GM21447 (cell line): ENCODE results near the gene TMED10.

Experiments
- ATAC-seq: cut with Tn5 transposase; IDR thresholded peaks from one replicate; pipeline ENCODE4 v1.9.1; 2021; ENCODE audit not compliant: unreplicated experiment

TMED10 gene

GRCh38 chr14:75176142-75176820 lies at the start of gene TMED10:
Gene TMED10 (minus strand): TSS chr14:75176612. CDS start chr14:75176579, 33 bp downstream.
- ATAC-seq, result peak; percentile 69

- ATAC-seq, result no peak
These were observed 48.1 kb upstream of the TMED10 start for GRCh38 chr14:75224561-75224960.

DNA sequence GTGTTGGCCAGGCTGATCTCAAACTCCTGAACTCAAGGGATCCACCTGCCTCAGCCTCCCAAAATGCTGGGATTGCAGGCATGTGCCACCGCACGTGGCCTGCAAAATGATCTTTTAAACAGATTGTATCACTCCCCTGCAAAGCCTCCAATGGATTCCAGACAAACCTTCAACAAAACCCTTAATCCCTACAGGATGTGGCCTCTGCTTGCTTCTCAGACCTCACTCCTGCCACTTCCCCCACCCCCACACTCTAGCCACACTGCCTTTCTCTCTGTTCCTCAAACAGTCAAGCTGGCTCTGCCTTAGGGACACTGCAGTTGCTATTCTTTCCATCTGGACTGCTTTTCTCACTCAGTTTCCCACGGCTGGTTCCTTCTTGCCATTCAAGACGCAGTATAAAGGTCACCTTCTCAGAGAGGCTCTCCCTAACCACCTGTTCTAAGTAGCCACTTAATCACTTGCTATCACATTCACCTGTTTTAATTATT lies 47.3 kb upstream of the TMED10 start:
- peak; percentile 57 for ATAC-seq

GRCh38 chr14:75222208-75222701 lies 45.8 kb upstream of the TMED10 start:
- peak; percentile 53 for ATAC-seq

- no peak for ATAC-seq
These were observed 45.4 kb upstream of the TMED10 start for GRCh38 chr14:75221797-75222196.

- no peak for ATAC-seq
These were observed 43.7 kb upstream of the TMED10 start for GRCh38 chr14:75220156-75220555.

DNA sequence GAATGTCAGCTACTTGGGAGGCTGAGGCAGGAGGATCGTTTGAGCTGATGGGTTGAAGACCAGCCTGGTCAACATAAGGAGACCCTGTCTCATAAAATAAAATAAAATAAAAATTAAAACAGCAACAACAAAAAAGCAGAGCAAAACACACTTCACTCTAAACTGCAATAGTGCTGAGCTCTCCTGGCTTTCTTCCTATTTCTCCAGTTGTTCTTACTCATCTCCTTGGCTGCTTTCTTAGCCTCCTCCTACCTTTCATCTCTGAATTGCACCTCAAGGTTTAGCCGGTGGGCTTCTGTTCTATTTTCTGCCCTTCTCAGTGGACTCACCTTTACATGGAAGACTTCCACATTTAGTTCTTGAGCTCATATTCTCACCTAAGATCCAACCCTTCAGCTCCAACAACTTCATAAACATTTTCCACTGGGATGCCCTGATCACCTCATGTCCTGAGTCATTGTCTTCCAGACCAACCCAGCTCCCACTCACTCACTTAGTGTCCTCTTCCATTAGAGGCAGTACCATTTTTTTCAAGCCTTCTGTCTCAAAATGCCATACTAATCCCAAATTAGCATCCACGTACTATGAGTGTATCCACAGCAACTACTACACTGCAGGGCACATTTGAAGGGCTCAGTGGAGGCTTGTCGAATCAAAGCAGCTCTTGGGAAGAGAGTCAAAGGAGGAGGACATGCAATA lies 41.2 kb upstream of the TMED10 start:
- ATAC-seq, result no peak

- no peak for ATAC-seq
These were observed 40.1 kb upstream of the TMED10 start for GRCh38 chr14:75216427-75217006.

GRCh38 chr14:75215520-75215919 lies 39.1 kb upstream of the TMED10 start:
- ATAC-seq, result no peak

DNA sequence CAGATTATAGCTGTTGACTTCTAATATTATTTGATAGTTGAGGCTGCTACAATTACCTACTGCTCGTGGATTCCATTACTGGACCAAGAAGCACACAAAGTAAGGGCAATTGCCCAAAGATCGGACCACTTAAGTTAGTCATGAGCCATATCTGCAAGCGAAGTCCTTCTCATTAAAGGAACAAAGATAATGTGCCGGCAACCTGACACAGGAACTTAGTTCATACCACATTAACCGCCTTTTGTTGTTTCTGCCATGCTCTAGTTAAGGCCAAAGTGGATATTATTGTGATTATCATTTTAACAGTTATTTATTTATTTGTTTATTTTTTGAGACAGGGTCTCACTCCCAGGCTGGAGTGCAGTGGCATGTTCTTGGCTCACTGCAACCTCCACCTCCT lies 38.1 kb upstream of the TMED10 start:
- ATAC-seq, result no peak

DNA sequence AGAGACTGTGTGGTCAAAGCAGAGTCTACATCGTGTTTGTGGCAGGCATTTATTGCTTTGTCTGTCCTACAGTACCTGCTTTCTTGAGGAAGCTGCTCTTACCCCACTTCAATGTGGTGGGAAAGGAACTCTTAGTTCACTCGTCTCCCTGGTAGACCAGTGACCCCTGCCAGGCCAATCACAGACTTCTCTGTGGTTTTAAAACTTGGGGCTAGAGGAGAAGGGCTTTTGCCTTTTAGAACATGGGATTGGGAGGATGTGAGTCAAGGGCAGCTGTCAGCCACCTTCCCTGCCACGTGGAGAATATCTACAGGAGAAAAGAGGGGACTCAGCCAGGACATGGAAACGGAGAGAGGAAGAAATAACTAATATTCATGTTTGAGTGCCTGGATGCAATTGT lies 36.8 kb upstream of the TMED10 start:
- no peak for ATAC-seq

GRCh38 chr14:75208843-75209242 lies 32.4 kb upstream of the TMED10 start:
- no peak for ATAC-seq

DNA sequence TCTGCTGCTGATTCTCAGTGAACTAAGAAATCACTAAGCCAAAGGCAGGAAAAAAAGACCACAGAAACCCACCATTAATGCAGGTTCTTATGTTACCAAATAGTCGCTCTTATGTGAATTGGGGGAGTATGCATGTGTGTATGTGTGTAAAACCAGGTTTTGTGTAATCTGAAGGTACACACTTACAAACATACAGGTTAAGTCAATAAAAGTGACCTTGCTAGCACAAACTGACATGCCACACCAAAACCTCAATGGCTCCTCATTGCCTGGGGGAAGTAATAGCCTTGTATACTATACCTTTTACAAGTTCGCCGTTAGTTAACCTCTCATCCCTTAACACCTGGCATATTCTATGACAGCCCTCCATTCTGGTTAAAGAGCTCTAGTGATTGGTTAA lies 29.8 kb upstream of the TMED10 start:
- no peak for ATAC-seq

DNA sequence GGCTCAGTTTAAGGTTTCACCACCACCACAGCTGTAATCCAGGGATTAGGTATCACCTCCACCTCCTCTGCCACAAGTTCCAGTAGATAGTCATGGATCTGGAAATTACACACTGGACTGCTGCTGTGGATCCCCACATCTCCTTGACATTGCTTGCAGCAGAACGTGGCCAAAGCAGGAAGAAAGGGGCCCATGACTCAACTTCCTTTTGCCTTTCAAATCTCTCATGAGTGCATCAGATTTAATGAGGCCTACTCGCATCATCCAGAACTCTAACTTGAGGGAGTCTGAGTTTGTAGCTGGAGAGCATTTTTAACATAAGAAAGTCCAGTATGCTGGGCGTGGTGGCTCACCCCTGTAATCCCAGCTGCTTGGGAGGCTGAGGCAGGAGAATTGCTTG lies 29.2 kb upstream of the TMED10 start:
- ATAC-seq, result no peak

GRCh38 chr14:75204116-75204515 lies 27.7 kb upstream of the TMED10 start:
- ATAC-seq, result no peak

DNA sequence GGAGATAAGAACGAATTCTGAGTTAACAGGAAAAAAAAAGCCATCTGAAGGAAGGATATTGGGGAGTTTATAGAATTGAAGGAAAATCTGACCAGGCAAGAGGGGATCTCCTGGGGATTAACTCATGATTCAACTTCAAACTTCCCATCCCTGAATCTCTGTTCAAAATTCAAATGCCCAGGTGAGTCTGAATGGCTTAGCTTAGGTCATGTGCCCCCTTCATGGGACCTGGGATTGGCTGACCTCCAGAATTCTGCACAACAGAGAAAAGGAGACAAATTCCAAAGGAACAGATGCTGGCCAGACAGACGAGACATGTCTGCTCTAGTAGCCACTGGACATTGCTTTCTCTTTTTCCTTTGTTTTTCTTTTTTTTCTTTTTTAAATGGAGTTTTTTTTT lies 26.2 kb upstream of the TMED10 start:
- no peak for ATAC-seq

GRCh38 chr14:75201087-75201486 lies 24.7 kb upstream of the TMED10 start:
- no peak for ATAC-seq

DNA sequence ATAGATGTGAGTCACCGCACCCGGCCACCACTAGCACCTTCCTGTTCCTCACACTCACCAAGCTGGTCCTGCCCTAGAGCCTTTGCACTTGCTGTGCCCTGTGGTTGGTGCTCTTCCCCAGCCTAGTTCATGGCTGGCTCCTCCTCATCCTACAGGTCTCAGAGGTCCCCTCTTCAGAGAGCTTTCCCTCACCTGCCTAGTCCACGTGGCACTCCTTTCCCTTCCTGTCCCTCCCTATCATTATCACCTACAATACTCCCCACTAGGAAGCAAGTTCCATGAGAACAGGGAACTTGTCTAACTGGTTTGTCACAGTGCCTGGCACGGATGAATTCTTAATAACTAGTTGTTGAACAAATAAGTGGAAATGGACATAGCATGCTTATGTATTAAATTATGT lies 24.0 kb upstream of the TMED10 start:
- ATAC-seq, result no peak

DNA sequence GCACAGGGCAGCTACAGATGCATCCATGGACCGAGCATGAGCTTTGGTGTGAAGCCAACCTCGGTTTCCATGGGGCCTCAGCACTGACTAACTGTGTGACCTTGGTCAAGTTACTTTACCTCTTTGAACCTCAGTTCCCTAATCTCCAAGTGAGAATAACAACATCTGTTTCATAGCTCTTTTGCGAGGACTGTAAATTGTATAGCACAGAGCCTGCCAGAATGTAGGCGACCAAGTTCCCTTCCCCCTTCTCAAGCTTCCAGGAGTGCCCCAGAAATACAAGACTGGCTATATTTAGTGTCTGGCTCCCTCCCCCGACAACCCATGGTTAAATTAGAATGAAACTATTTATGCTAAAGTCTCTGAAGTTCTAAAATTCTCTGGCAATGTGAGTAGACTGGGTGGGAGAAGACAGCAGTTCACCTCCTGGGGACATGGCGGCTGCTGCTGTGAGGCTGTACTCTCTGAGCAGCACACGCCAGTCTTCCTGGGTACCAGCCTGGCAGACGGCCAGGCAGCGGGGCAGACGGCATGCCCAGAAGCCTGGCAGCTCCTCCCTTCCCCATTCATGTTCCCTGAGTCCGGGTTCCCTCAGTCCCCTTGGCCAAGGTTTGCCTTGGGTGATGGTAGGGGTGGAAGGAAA lies 22.0 kb upstream of the TMED10 start:
- ATAC-seq, result no peak

- ATAC-seq, result no peak
These were observed 20.9 kb upstream of the TMED10 start for GRCh38 chr14:75197338-75197737.

DNA sequence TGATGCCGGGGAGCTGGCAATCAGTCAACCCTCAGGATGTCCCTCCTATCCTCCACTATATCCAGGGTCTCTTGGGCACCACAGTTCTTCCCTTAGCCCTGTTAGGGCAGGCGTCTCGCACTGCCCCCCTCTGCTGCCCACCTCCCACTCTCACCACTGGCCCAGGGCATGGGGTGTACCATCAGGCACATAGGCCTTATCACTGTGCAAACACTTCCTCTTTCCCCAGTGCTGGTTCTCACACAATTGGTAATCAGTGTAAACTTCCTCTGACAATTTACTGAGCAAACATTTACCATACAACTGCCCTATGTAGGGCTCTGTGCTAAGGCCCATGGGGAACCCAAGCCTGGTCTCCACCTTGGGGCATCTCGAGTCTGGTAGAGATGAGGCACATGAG lies 20.1 kb upstream of the TMED10 start:
- ATAC-seq, result no peak

DNA sequence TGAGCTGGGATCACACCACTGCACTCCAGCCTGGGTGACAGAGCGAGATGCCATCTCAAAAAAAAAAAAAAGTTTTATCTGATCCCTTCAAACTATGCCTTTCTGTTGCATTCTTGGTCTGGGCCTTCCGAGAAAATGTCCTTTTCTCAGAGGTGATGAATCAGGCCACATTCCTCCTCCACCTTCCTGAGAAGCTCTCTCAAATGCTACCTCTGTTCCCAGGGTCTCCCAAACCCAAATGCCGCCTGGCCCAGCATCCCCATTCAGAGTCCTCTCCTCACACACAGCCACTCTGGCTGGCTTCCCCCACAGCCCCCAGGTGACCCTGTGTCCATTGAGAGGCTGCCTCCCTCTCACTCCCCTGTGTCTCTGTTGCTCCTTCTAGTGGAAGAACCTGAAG lies 19.7 kb upstream of the TMED10 start:
- no peak for ATAC-seq
